Measurements from ENCODE around the gene DMWD.
"Not testable (repeated sequence)": the region's sequence is repeated elsewhere in the genome, so short reads cannot be mapped to it uniquely, and the experiment has no call there.

Gene DMWD

GRCh38 chr19:45809643-45810159, 17.1 kb upstream of the DMWD start:
- TF ChIP-seq, protein P1, sequence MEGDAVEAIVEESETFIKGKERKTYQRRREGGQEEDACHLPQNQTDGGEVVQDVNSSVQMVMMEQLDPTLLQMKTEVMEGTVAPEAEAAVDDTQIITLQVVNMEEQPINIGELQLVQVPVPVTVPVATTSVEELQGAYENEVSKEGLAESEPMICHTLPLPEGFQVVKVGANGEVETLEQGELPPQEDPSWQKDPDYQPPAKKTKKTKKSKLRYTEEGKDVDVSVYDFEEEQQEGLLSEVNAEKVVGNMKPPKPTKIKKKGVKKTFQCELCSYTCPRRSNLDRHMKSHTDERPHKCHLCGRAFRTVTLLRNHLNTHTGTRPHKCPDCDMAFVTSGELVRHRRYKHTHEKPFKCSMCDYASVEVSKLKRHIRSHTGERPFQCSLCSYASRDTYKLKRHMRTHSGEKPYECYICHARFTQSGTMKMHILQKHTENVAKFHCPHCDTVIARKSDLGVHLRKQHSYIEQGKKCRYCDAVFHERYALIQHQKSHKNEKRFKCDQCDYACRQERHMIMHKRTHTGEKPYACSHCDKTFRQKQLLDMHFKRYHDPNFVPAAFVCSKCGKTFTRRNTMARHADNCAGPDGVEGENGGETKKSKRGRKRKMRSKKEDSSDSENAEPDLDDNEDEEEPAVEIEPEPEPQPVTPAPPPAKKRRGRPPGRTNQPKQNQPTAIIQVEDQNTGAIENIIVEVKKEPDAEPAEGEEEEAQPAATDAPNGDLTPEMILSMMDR (IDR thresholded peaks at IDR 0.05; ENCODE audit: low read depth, low read length, missing control alignments), result no peak
- no peak overlapping the region for H3K4me3 ChIP-seq (ENCODE audit: low read depth, low read length)
- DNase-seq (ENCODE audit: low read depth), result peak; percentile 12

GRCh38 chr19:45805719-45806118, 13.1 kb upstream of the DMWD start:
- TF ChIP-seq, protein P1 (IDR thresholded peaks at IDR 0.05; ENCODE audit: low read depth, low read length, missing control alignments), result no peak
- no peak for DNase-seq (ENCODE audit: low read depth)
- H3K4me3 ChIP-seq (ENCODE audit: low read depth, low read length), result no peak overlapping the region

- no peak for DNase-seq (ENCODE audit: low read depth)
- no peak overlapping the region for H3K4me3 ChIP-seq (ENCODE audit: low read depth, low read length)
- TF ChIP-seq, protein P1 (IDR thresholded peaks at IDR 0.05; ENCODE audit: low read depth, low read length, missing control alignments), result no peak
Measured at GRCh38 chr19:45804959-45805230, 12.2 kb upstream of the DMWD start.

DNA sequence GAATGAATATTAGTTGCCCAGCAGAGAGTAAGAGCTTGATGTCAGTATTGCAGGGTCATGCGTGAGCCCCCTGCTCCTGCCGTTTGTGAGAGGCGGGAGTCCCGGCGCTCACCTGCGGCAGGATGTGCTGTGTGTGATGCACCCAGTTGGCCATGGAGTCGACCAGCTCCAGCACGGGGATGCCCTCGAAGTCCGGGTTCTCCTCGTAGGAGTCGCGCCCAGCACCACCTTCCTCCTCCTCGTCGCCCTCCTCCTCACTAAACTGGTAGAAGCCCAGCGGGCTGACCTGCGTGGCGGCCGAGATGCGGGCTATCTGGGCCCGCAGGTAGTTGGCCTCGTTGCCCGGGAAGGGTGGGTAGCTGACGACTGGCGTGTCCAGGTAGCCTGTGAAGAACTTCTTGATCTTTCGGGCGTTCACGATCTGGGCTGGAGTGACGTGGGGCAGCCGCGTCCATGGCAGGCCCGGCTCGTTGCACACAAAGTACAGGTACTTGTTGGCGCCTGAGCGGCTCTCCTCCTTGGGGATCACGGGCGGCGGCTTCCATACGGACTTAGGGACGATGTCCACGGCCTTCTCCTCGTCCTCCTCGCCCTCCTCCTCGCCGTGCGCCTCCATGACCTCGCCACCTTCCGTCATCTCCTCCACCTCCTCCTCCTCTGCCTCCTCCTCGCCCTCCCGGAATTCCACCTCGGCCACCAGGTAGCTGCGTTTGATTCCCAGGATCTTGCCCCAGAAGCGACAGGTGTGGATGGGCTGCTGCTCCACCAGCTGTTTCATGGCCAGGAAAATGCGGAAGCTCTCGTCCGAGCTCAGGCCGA, 11.7 kb upstream of the DMWD start:
- no peak overlapping the region for H3K4me3 ChIP-seq (ENCODE audit: low read depth, low read length)
- no peak for DNase-seq (ENCODE audit: low read depth)
- TF ChIP-seq, protein P1 (IDR thresholded peaks at IDR 0.05; ENCODE audit: low read depth, low read length, missing control alignments), result no peak

DNA sequence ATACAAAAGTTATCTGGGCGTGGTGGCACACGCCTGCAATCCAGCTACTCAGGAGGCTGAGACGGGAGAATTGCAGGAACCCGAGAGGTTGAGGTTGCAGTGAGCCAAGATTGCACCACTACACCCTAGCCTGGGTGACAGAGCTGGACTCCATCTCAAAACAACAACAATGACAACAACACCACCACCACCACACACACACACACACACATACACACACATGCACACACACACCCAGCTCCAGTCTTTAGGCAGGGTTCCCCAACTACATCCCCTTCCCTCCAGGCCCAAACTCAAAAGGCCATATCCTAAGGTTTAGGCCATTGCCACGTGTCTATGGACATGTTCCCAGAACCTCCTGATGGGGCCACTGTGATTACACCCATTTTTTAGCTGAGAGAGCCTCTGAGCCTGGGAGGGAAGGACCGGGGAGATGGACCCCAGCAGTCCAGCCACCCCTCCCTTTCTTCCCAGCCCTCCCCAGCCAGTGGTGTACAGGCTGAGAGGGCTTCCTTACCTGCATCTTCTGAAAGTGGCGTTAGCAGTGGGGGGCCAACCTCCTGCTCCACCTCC, 9.0 kb upstream of the DMWD start:
- TF ChIP-seq, protein P1 (IDR thresholded peaks at IDR 0.05; ENCODE audit: low read depth, low read length, missing control alignments), result no peak
- H3K4me3 ChIP-seq (ENCODE audit: low read depth, low read length), result no peak overlapping the region
- DNase-seq (ENCODE audit: low read depth), result no peak

DNA sequence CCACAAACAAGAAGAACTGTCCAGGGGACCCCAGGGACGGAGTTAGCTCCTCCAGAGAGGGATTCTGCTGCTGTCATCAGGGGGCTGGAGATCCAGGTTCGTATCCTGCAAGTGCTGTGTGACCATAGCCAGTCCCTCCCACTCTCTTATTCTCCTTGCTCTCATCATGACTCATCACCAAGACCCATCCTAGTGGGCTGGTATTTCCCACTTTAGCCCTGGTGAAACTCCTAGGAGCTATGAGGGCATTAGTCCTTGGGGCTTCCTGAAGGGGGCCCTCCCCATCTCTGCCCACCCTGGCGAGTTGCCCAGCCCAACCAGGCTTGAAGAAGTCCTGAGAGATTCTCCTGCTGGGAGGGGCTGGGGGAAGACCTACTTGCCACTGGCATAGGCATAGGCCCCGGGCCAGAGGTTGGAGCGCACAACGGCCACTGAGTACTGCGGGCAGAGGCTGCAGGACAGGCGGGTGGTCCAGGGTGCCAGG, 7.5 kb upstream of the DMWD start:
- no peak for DNase-seq (ENCODE audit: low read depth)
- TF ChIP-seq, protein P1 (IDR thresholded peaks at IDR 0.05; ENCODE audit: low read depth, low read length, missing control alignments), result no peak

GRCh38 chr19:45799541-45799940, 6.9 kb upstream of the DMWD start:
- DNase-seq (ENCODE audit: low read depth); H3K4me3 ChIP-seq (ENCODE audit: low read depth, low read length): not testable (repeated sequence)

More for the DNA sequence above, 7.5 kb upstream of the DMWD start:
- H3K4me3 ChIP-seq (ENCODE audit: low read depth, low read length), result no peak overlapping the region
